Measurements from ENCODE around the gene KIRREL2.
A peak's percentile ranks its signal among the peaks of the same experiment; 100 is the strongest.

The KIRREL2 gene

GRCh38 chr19:35869327-35870123 is 12.8 kb downstream of the KIRREL2 start:
- TF ChIP-seq CTCF (conservative IDR thresholded peaks at IDR 0.05; ENCODE audit: control insufficient read depth, insufficient read depth, low read depth, low read length): no peak
- peak; percentile 54 for DNase-seq (ENCODE audit: low read depth)
- H3K4me3 ChIP-seq (ENCODE audit: control insufficient read depth, low read depth, low read length): peak overlapping the region; percentile 10

- DNase-seq (ENCODE audit: low read depth): peak; percentile 12
- peak overlapping the region; percentile 10 for H3K4me3 ChIP-seq (ENCODE audit: control insufficient read depth, low read depth, low read length)
Observed at GRCh38 chr19:35870124-35870736, 13.5 kb downstream of the KIRREL2 start.

GRCh38 chr19:35870798-35871197 is 14.1 kb downstream of the KIRREL2 start:
- TF ChIP-seq CTCF (conservative IDR thresholded peaks at IDR 0.05; ENCODE audit: control insufficient read depth, insufficient read depth, low read depth, low read length): no peak
- DNase-seq (ENCODE audit: low read depth): no peak
- H3K4me3 ChIP-seq (ENCODE audit: control insufficient read depth, low read depth, low read length): no peak overlapping the region

GRCh38 chr19:35871611-35872010 is 14.9 kb downstream of the KIRREL2 start:
- TF ChIP-seq CTCF (conservative IDR thresholded peaks at IDR 0.05; ENCODE audit: control insufficient read depth, insufficient read depth, low read depth, low read length): no peak
- no peak for DNase-seq (ENCODE audit: low read depth)
- H3K4me3 ChIP-seq (ENCODE audit: control insufficient read depth, low read depth, low read length): no peak overlapping the region

- TF ChIP-seq CTCF (conservative IDR thresholded peaks at IDR 0.05; ENCODE audit: control insufficient read depth, insufficient read depth, low read depth, low read length): no peak
- no peak for DNase-seq (ENCODE audit: low read depth)
Observed at GRCh38 chr19:35872180-35872579, 15.5 kb downstream of the KIRREL2 start.

GRCh38 chr19:35874392-35874930 is 17.8 kb downstream of the KIRREL2 start:
- TF ChIP-seq CTCF (conservative IDR thresholded peaks at IDR 0.05; ENCODE audit: control insufficient read depth, insufficient read depth, low read depth, low read length): no peak
- no peak overlapping the region for H3K4me3 ChIP-seq (ENCODE audit: control insufficient read depth, low read depth, low read length)
- no peak for DNase-seq (ENCODE audit: low read depth)

More at GRCh38 chr19:35872180-35872579, 15.5 kb downstream of the KIRREL2 start:
- no peak overlapping the region for H3K4me3 ChIP-seq (ENCODE audit: control insufficient read depth, low read depth, low read length)

- no peak overlapping the region for H3K4me3 ChIP-seq (ENCODE audit: control insufficient read depth, low read depth, low read length)
- DNase-seq (ENCODE audit: low read depth): no peak
- no peak for TF ChIP-seq CTCF (conservative IDR thresholded peaks at IDR 0.05; ENCODE audit: control insufficient read depth, insufficient read depth, low read depth, low read length)
Observed at GRCh38 chr19:35879068-35879467, 22.4 kb downstream of the KIRREL2 start.
